Tibial nerve (tissue), 3 donors: ENCODE measurements around the gene EARS2.

Experiments
- CTCF ChIP-seq, 5 experiments: fragments of 200-600 bp in 3 of 5; fragments of 450-650 bp in 2 of 5; sonication (generic) in 3 of 5; IDR thresholded peaks; one replicate each; pipeline ENCODE4 v1.5.1; 2016 to 2019; ENCODE audit warnings: antibody characterized with exemption in 5 of 5, mild to moderate bottlenecking in 3 of 5, moderate library complexity in 2 of 5
- POLR2A ChIP-seq, 2 donors: fragments of 450-650 bp; IDR thresholded peaks; one replicate each; pipeline ENCODE4 v1.6.1; 2017; ENCODE audit warnings: antibody characterized with exemption in 2 of 2, mild to moderate bottlenecking in 2 of 2, moderate library complexity in 2 of 2

GRCh38 chr16:23577493-23577892 is 20.3 kb upstream of the EARS2 start:
- no peak for TF ChIP-seq CTCF (IDR thresholded peaks at IDR 0.05)
- no peak for TF ChIP-seq POLR2A (IDR thresholded peaks at IDR 0.05)
